DOHH2 (cell line): Measurements from ENCODE around the gene ANK2.
"Not testable (repeated sequence)": the region's sequence is repeated elsewhere in the genome, so short reads cannot be mapped to it uniquely, and the experiment has no call there.

Experiments
- H3F3A ChIP-seq: fragments of 200-600 bp; sonication (generic), shearing (Covaris generic); 2 replicates; pipeline ENCODE4 v1.6.0; 2016; ENCODE audit warnings: antibody characterized with exemption, mild to moderate bottlenecking; ENCODE audit not compliant: control insufficient read depth, insufficient read depth
- H3K27ac ChIP-seq: fragments of 200-600 bp; sonication (generic); 2 replicates; pipeline ENCODE4 v1.5.1; 2014; ENCODE audit warnings: low read depth, mild to moderate bottlenecking, low read length, moderate library complexity
- H3K27me3 ChIP-seq: fragments of 200-600 bp; sonication (generic); 2 replicates; pipeline ENCODE4 v1.6.1; 2014; ENCODE audit warnings: mild to moderate bottlenecking, low read length, mixed read lengths; ENCODE audit not compliant: control insufficient read depth
- H3K36me3 ChIP-seq: fragments of 200-600 bp; sonication (generic); 2 replicates; pipeline ENCODE4 v1.6.1; 2014; ENCODE audit warnings: mild to moderate bottlenecking, low read length, moderate library complexity, mixed read lengths; ENCODE audit not compliant: control insufficient read depth
- H3K4me1 ChIP-seq: fragments of 200-600 bp; sonication (generic); 2 replicates; pipeline ENCODE4 v1.6.1; 2014; ENCODE audit warnings: mild to moderate bottlenecking, low read length, mixed read lengths; ENCODE audit not compliant: control insufficient read depth
- H3K4me2 ChIP-seq: fragments of 200-600 bp; sonication (generic); 2 replicates; pipeline ENCODE4 v1.6.0; 2014; ENCODE audit warnings: mild to moderate bottlenecking, low read length, moderate library complexity
- H3K4me3 ChIP-seq: fragments of 200-600 bp; sonication (generic); 2 replicates; pipeline ENCODE4 v1.5.1; 2014; ENCODE audit warnings: mild to moderate bottlenecking, low read length, mixed read lengths
- H3K79me2 ChIP-seq: fragments of 200-600 bp; sonication (generic); 2 replicates; pipeline ENCODE4 v1.6.1; 2014; ENCODE audit warnings: mild to moderate bottlenecking, low read length, mixed read lengths; ENCODE audit not compliant: control insufficient read depth
- H3K9me2 ChIP-seq: fragments of 200-600 bp; sonication (generic); replicated peaks from 2 replicates; pipeline ENCODE4 v1.6.1; 2014; ENCODE audit warnings: mild to moderate bottlenecking, low read length, mixed read lengths; ENCODE audit not compliant: control insufficient read depth
- H3K9me3 ChIP-seq: fragments of 200-600 bp; sonication (generic); 2 replicates; pipeline ENCODE4 v1.6.1; 2014; ENCODE audit warnings: antibody characterized with exemption, low read length, mixed read lengths; ENCODE audit not compliant: control insufficient read depth, insufficient read depth
- H4K20me1 ChIP-seq: fragments of 200-600 bp; sonication (generic); 2 replicates; pipeline ENCODE4 v1.6.0; 2014; ENCODE audit warnings: low read depth, mild to moderate bottlenecking, antibody characterized with exemption, low read length, moderate library complexity; ENCODE audit not compliant: control insufficient read depth, insufficient read depth
- EZH2phosphoT487 ChIP-seq: fragments of 200-600 bp; sonication (generic); IDR thresholded peaks from 2 replicates; pipeline ENCODE4 v1.6.1; 2017; ENCODE audit warnings: borderline replicate concordance, mild to moderate bottlenecking, antibody characterized with exemption, low read length, moderate library complexity, mixed read lengths
- TF ChIP-seq, protein P1 (sequence below): fragments of 200-600 bp; sonication (generic); IDR thresholded peaks from one replicate; pipeline ENCODE4 v1.5.1; 2014; ENCODE audit warnings: antibody characterized with exemption, mild to moderate bottlenecking, low read depth, low read length; ENCODE audit not compliant: poor library complexity, severe bottlenecking

Gene ANK2

DNA sequence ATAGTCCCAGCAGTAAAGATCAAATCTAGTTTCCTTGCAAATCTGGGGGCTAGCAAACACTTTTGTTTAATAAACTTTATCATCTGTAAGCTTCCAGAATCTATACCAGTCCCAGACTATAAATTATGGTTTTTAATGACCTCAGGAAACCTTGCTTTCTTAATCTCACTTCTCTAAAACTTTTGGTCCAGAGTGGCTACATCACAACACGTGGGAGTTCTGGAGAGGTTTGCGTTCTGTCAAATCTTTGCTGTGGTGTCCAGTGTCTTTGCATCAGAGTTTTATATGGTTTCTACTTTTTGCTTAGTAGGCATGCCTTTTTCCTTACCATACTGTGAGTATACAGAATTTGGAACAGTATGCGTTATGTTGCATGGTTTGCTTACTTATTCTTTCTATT lies 193.9 kb downstream of the ANK2 start:
- TF ChIP-seq, protein P1, sequence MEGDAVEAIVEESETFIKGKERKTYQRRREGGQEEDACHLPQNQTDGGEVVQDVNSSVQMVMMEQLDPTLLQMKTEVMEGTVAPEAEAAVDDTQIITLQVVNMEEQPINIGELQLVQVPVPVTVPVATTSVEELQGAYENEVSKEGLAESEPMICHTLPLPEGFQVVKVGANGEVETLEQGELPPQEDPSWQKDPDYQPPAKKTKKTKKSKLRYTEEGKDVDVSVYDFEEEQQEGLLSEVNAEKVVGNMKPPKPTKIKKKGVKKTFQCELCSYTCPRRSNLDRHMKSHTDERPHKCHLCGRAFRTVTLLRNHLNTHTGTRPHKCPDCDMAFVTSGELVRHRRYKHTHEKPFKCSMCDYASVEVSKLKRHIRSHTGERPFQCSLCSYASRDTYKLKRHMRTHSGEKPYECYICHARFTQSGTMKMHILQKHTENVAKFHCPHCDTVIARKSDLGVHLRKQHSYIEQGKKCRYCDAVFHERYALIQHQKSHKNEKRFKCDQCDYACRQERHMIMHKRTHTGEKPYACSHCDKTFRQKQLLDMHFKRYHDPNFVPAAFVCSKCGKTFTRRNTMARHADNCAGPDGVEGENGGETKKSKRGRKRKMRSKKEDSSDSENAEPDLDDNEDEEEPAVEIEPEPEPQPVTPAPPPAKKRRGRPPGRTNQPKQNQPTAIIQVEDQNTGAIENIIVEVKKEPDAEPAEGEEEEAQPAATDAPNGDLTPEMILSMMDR = no peak
- TF ChIP-seq EZH2phosphoT487 = no peak
- Histone ChIP-seq H3K79me2 (no peaks in the 10 kb centered on the region), H3K27ac (no peak overlapping the region), H3K27me3 (no peaks in the 10 kb centered on the region), H3F3A (no peaks in the 10 kb centered on the region), H3K9me2 (no peaks in the 10 kb centered on the region), H4K20me1 (no peaks in the 10 kb centered on the region), H3K9me3 (no peaks in the 10 kb centered on the region), H3K4me1 (no peaks in the 10 kb centered on the region), H3K4me3 (no peak overlapping the region), H3K4me2 (no peak overlapping the region), H3K36me3 (no peaks in the 10 kb centered on the region)

DNA sequence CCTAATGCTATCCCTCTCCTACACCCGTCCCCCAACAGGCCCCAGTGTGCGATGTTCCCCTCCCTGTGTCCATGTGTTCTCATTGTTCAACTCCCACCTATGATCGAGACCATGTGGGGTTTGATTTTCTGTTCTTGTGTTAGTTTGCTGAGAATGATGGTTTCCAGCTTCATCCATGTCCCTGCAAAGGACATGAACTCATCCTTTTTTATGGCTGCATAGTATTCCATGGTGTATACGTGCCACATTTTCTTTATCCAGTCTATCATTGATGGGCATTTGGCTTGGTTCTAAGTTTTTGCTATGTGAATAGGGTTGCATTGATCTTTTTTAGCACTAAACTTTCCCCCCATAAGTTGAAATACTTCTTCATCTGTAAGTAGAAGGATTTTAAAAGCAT lies 195.3 kb downstream of the ANK2 start:
- not testable (repeated sequence) for H3K4me3 ChIP-seq, H3K27ac ChIP-seq, H3K27me3 ChIP-seq, H3K79me2 ChIP-seq, H3K4me2 ChIP-seq, H3K4me1 ChIP-seq, H4K20me1 ChIP-seq, H3K9me2 ChIP-seq, H3K36me3 ChIP-seq, H3K9me3 ChIP-seq, H3F3A ChIP-seq

DNA sequence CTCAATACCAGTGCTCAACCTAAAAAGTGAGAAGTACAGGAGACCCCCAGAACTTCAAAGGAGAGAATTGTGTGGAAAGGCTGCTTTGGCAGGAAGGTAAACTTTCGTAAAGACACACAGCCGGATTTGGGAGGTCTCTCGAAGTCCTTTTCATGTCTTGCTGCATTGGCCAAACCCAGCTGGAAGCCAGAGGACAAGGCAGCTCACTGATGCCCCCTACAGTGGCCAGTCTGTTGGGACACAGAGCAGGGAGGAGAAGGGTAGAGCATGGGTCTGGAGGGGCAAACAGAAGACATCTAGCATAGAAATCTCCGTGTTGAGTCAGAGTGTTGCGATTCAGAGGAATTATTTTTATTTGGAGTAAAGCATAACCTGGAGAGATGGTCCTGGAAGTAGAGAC lies 198.9 kb downstream of the ANK2 start:
- TF ChIP-seq, protein P1 = no peak
- no peak for TF ChIP-seq EZH2phosphoT487
- Histone ChIP-seq H3K27me3 (no peaks in the 10 kb centered on the region), H4K20me1 (no peaks in the 10 kb centered on the region), H3K4me3 (no peak overlapping the region), H3K79me2 (no peaks in the 10 kb centered on the region), H3K9me3 (no peaks in the 10 kb centered on the region), H3K36me3 (no peaks in the 10 kb centered on the region), H3K4me1 (no peaks in the 10 kb centered on the region), H3K27ac (no peak overlapping the region), H3F3A (no peaks in the 10 kb centered on the region), H3K9me2 (no peaks in the 10 kb centered on the region), H3K4me2 (no peak overlapping the region)

DNA sequence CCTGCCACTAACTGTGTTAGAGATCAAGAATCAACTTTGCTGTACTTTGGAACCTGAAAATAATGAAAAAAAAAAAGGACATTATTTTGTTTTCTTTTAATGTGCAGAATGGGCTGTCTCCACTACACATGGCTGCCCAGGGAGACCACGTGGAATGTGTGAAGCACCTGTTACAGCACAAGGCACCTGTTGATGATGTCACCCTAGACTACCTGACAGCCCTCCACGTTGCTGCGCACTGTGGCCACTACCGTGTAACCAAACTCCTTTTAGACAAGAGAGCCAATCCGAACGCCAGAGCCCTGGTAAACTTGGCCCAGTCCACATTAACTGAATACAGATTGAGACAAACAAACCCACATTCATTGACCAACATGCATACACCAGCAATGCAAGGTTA lies 206.2 kb downstream of the ANK2 start:
- no peak overlapping the region for H3K4me3 ChIP-seq
- no peaks in the 10 kb centered on the region for H4K20me1 ChIP-seq
- H3K9me2 ChIP-seq = no peaks in the 10 kb centered on the region
- TF ChIP-seq, protein P1 = no peak
- TF ChIP-seq EZH2phosphoT487 = no peak
- H3K79me2 ChIP-seq = no peaks in the 10 kb centered on the region
- H3F3A ChIP-seq = no peaks in the 10 kb centered on the region
- no peaks in the 10 kb centered on the region for H3K9me3 ChIP-seq
- H3K4me1 ChIP-seq = no peaks in the 10 kb centered on the region
- H3K27ac ChIP-seq = no peak overlapping the region
- H3K36me3 ChIP-seq = no peaks in the 10 kb centered on the region
- no peaks in the 10 kb centered on the region for H3K27me3 ChIP-seq
- H3K4me2 ChIP-seq = no peak overlapping the region
